HCT116 (cell line): ENCODE data around the gene APLN. TPM values are rescaled to one million over a fixed set of nuclear protein-coding genes. Genes with fewer than 3 reads are reported as not detected.

Experiments
- ATAC-seq: fragments of 200-7000 bp; cut with Tn5 transposase; 2 replicates; pipeline ENCODE4 v1.9.1; 2020; ENCODE audit warnings: mild to moderate bottlenecking, moderate library complexity
- BruUV-seq: library from RNA; stranded (reverse); fragments of 400-500 nt; replicated peaks from 2 replicates; lab custom pipeline; 2021; lab: Mats Ljungman, UMichigan
- CTCF ChIA-PET: fragments of 300-600 bp; sonication (Branson Sonifier 250); formaldehyde crosslinking; loops from one replicate; lab custom pipeline; 2021; ENCODE audit warnings: antibody characterized with exemption; lab: Charles Lee
- POLR2A ChIA-PET: fragments of 300-600, 350-600 bp; sonication (Branson Sonifier 250); formaldehyde crosslinking; loops from one replicate; lab custom pipeline; 2021; ENCODE audit warnings: antibody characterized with exemption; lab: Charles Lee
- RAD21 ChIA-PET, 2 experiments: fragments of 300-600 bp; sonication (Branson Sonifier 250); formaldehyde crosslinking; loops; one replicate each; lab custom pipeline; 2023; ENCODE audit warnings: low total read pairs in 2 of 2; ENCODE audit not compliant: uncharacterized antibody in 2 of 2, unreplicated experiment in 2 of 2, low non-redundant PET in 1 of 2; lab: Charles Lee
- DNase-seq: peaks from one replicate; pipeline ENCODE4 v3.0.0-alpha.2; 2010; ENCODE audit warnings: low read depth, low spot score
- H2AFZ ChIP-seq: fragments of 200-600 bp; shearing (Covaris generic), sonication (generic); 2 replicates; pipeline ENCODE4 v1.6.1; 2017; ENCODE audit warnings: low read depth, mixed run types, mixed read lengths, antibody characterized with exemption, low read length; ENCODE audit not compliant: poor library complexity, severe bottlenecking
- H3K27ac ChIP-seq: 2 replicates; pipeline ENCODE4 v1.5.1; 2012; ENCODE audit warnings: low read depth, low read length
- H3K27me3 ChIP-seq: fragments of 200-600 bp; sonication (generic); 2 replicates; pipeline ENCODE4 v1.6.1; 2016; ENCODE audit warnings: mixed run types, low read length, mixed read lengths; ENCODE audit not compliant: insufficient read depth
- H3K36me3 ChIP-seq, 2 experiments: fragments of 200-500 bp in 1 of 2; fragments of 200-600 bp in 1 of 2; sonication (Bioruptor generic) in 1 of 2; sonication (generic) in 1 of 2; 2 replicates each; pipeline versions ENCODE4 v1.5.1 to v1.6.1; 2014 to 2016; ENCODE audit warnings: low read length in 2 of 2, inconsistent platforms in 1 of 2, mixed read lengths in 1 of 2, mixed run types in 1 of 2; ENCODE audit not compliant: insufficient read depth in 2 of 2, control insufficient read depth in 1 of 2
- H3K4me1 ChIP-seq, 2 experiments: fragments of 200-600 bp in 1 of 2; sonication (generic) in 1 of 2; 2 replicates each; pipeline versions ENCODE4 v1.5.1 to v1.6.1; 2012 to 2017; ENCODE audit warnings: low read length in 2 of 2, inconsistent platforms in 1 of 2, mild to moderate bottlenecking in 1 of 2, mixed read lengths in 1 of 2, mixed run types in 1 of 2, moderate library complexity in 1 of 2; ENCODE audit not compliant: insufficient read depth in 2 of 2, control insufficient read depth in 1 of 2
- H3K4me2 ChIP-seq: fragments of 200-600 bp; sonication (generic); 2 replicates; pipeline ENCODE4 v1.6.1; 2017; ENCODE audit warnings: mixed run types, low read length, mixed read lengths
- H3K4me3 ChIP-seq, 2 experiments: fragments of 200-600 bp in 1 of 2; sonication (generic) in 1 of 2; replicated peaks in 1 of 2; 2 replicates each; pipeline ENCODE4 v1.5.1; 2011 to 2016; ENCODE audit warnings: low read length in 2 of 2, control low read depth in 1 of 2, low read depth in 1 of 2, mild to moderate bottlenecking in 1 of 2, mixed read lengths in 1 of 2, mixed run types in 1 of 2
- H3K79me2 ChIP-seq: fragments of 200-600 bp; sonication (generic); 2 replicates; pipeline ENCODE4 v1.6.1; 2017; ENCODE audit warnings: mild to moderate bottlenecking, mixed run types, low read length, moderate library complexity, mixed read lengths; ENCODE audit not compliant: insufficient read depth
- H3K9ac ChIP-seq: fragments of 200-600 bp; sonication (generic); 2 replicates; pipeline ENCODE4 v1.6.1; 2016; ENCODE audit warnings: low read length, mixed read lengths
- H3K9me2 ChIP-seq: fragments of 200-600 bp; sonication (generic), shearing (Covaris generic); 2 replicates; pipeline ENCODE4 v1.6.1; 2017; ENCODE audit warnings: mixed run types, mild to moderate bottlenecking, moderate library complexity; ENCODE audit not compliant: insufficient read depth
- H3K9me3 ChIP-seq, 2 experiments: fragments of 200-500 bp in 1 of 2; fragments of 200-600 bp in 1 of 2; sonication (Bioruptor generic) in 1 of 2; sonication (generic) in 1 of 2; 2 replicates each; pipeline ENCODE4 v1.6.1; 2014 to 2017; ENCODE audit warnings: low read length in 2 of 2, mixed read lengths in 2 of 2, inconsistent platforms in 1 of 2, low read depth in 1 of 2, mild to moderate bottlenecking in 1 of 2, mixed run types in 1 of 2, moderate library complexity in 1 of 2; ENCODE audit not compliant: control insufficient read depth in 1 of 2, insufficient read depth in 1 of 2
- H4K20me1 ChIP-seq: fragments of 200-600 bp; sonication (generic), shearing (Covaris generic); 2 replicates; pipeline ENCODE4 v1.6.1; 2017; ENCODE audit warnings: mixed run types, mild to moderate bottlenecking, moderate library complexity; ENCODE audit not compliant: insufficient read depth
- ATF3 ChIP-seq: IDR thresholded peaks from 2 replicates; pipeline ENCODE4 v1.6.1; 2012
- EGR1 ChIP-seq: IDR thresholded peaks from 2 replicates; pipeline ENCODE4 v1.6.1; 2012; ENCODE audit warnings: low read depth
- EZH2 ChIP-seq: fragments of 200-600 bp; sonication (generic); IDR thresholded peaks from 2 replicates; pipeline ENCODE4 v1.6.1; 2017; ENCODE audit warnings: antibody characterized with exemption, mixed run types
- EZH2phosphoT487 ChIP-seq: fragments of 200-600 bp; IDR thresholded peaks from 2 replicates; pipeline ENCODE4 v1.6.1; 2018; ENCODE audit warnings: antibody characterized with exemption, borderline replicate concordance
- FOSL1 ChIP-seq: IDR thresholded peaks from 2 replicates; pipeline ENCODE4 v1.6.1; 2012; ENCODE audit warnings: low read depth
- JUND ChIP-seq: IDR thresholded peaks from 2 replicates; pipeline ENCODE4 v1.6.1; 2012
- MAX ChIP-seq: IDR thresholded peaks from 2 replicates; pipeline ENCODE4 v1.6.1; 2012
- POLR2A ChIP-seq: IDR thresholded peaks from 2 replicates; pipeline ENCODE4 v1.7.0; 2011; ENCODE audit warnings: borderline replicate concordance; ENCODE audit not compliant: insufficient read depth, insufficient read length; ENCODE audit errors: extremely low read depth
- RAD21 ChIP-seq: IDR thresholded peaks from 2 replicates; pipeline ENCODE4 v1.6.1; 2012; ENCODE audit warnings: low read depth, mild to moderate bottlenecking
- REST ChIP-seq: IDR thresholded peaks from 2 replicates; pipeline ENCODE4 v1.6.1; 2012; ENCODE audit warnings: low read depth
- SIN3A ChIP-seq: IDR thresholded peaks from 2 replicates; pipeline ENCODE4 v1.6.1; 2012; ENCODE audit warnings: low read depth
- SP1 ChIP-seq: IDR thresholded peaks from 2 replicates; pipeline ENCODE4 v1.6.1; 2012; ENCODE audit warnings: low read depth
- SRF ChIP-seq: IDR thresholded peaks from 2 replicates; pipeline ENCODE4 v1.6.1; 2012; ENCODE audit warnings: low read depth
- TCF7L2 ChIP-seq: IDR thresholded peaks from 2 replicates; pipeline ENCODE4 v1.7.0; 2011; ENCODE audit warnings: borderline replicate concordance, inconsistent platforms; ENCODE audit not compliant: insufficient read depth, insufficient read length; ENCODE audit errors: extremely low read depth
- YY1 ChIP-seq: IDR thresholded peaks from 2 replicates; pipeline ENCODE4 v1.6.1; 2011; ENCODE audit warnings: low read length, low read depth, moderate library complexity, mild to moderate bottlenecking; ENCODE audit not compliant: insufficient replicate concordance; ENCODE audit errors: extremely low read depth
- ZBTB33 ChIP-seq: IDR thresholded peaks from 2 replicates; pipeline ENCODE4 v1.6.1; 2011; ENCODE audit warnings: mild to moderate bottlenecking, low read length, moderate library complexity; ENCODE audit not compliant: insufficient replicate concordance; ENCODE audit errors: extremely low read depth
- ZFX ChIP-seq: fragments of 450-650 bp; IDR thresholded peaks from 2 replicates; pipeline ENCODE4 v1.6.1; 2017
- ZNF274 ChIP-seq: fragments of 200-500 bp; sonication (Bioruptor generic); IDR thresholded peaks from 2 replicates; pipeline ENCODE4 v1.6.1; 2014; ENCODE audit warnings: mild to moderate bottlenecking, low read depth, low read length, inconsistent platforms
- intact Hi-C: fragments of 100-400 bp; cut with micrococcal nuclease; formaldehyde crosslinking; loops from 2 replicates; pipeline ENCODE4 v1.10.0; 2022
- total RNA-seq: library from RNA; stranded (reverse); gene quantifications from one replicate; pipeline ENCODE4 v1.2.1, GENCODE V29; 2021; ENCODE audit not compliant: unreplicated experiment

The APLN gene
- total RNA-seq, 1 experiment from 2014 or later: 0.22 TPM

- H3K9me2 ChIP-seq: no peaks in the 10 kb centered on the region
- ATAC-seq (no peak), DNase-seq (no peak)
- intact Hi-C loops: no loop called here
- no peak overlapping the region for H2AFZ ChIP-seq
- RAD21 ChIA-PET: no interaction called here
- no peaks in the 10 kb centered on the region for H3K79me2 ChIP-seq
- no peak overlapping the region for H3K4me3 ChIP-seq
- CTCF ChIA-PET: interaction anchor here (0.9 kb wide), 1 partner anchor 21 kb away, joined by 3 read pairs; no protein-coding TSS in a partner anchor
- no peaks in the 10 kb centered on the region for H3K9me3 ChIP-seq
- H4K20me1 ChIP-seq: no peaks in the 10 kb centered on the region
- BruUV-seq: no TSS peak
- POLR2A ChIA-PET: no interaction called here
- H3K4me2 ChIP-seq: no peak overlapping the region
- H3K4me1 ChIP-seq: no peaks in the 10 kb centered on the region
- H3K27ac ChIP-seq: no peak overlapping the region
- H3K9ac ChIP-seq: no peak overlapping the region
- TF ChIP-seq RAD21 (no peak), EZH2 (no peak), YY1 (no peak), POLR2A (no peak), SP1 (no peak), ZNF274 (no peak), ZBTB33 (no peak), MAX (no peak), REST (no peak), EZH2phosphoT487 (no peak), TCF7L2 (no peak), EGR1 (no peak), JUND (no peak), SRF (no peak), ATF3 (no peak), FOSL1 (no peak), ZFX (no peak), SIN3A (no peak)
- no peaks in the 10 kb centered on the region for H3K27me3 ChIP-seq
- no peaks in the 10 kb centered on the region for H3K36me3 ChIP-seq
Measured at GRCh38 chrX:129704491-129704890, 49.7 kb upstream of the APLN start.
